AG04450 (cell line): ENCODE measurements around the gene ATP8A2. TPM values are rescaled to one million over a fixed set of nuclear protein-coding genes. Genes with fewer than 3 reads are reported as not detected.

Source experiments
- CTCF ChIA-PET: fragments of 300-600, 350-600 bp; formaldehyde crosslinking; extraction: SDS; loops from one replicate; lab custom pipeline; 2022; ENCODE audit warnings: antibody characterized with exemption, inconsistent platforms; lab: Charles Lee
- POLR2A ChIA-PET: fragments of 350-600 bp; formaldehyde crosslinking; extraction: SDS; loops from one replicate; lab custom pipeline; 2021; ENCODE audit warnings: antibody characterized with exemption, inconsistent platforms; lab: Yijun Ruan, JAX
- DNase-seq: peaks from one replicate; pipeline ENCODE4 v3.0.0-alpha.2; 2011; ENCODE audit warnings: low read depth, low spot score
- H3K27ac ChIP-seq: one replicate; pipeline ENCODE4 v1.5.1; 2012; ENCODE audit warnings: low read depth, low read length, control low read depth
- H3K27me3 ChIP-seq: one replicate; pipeline ENCODE4 v1.6.0; 2012; ENCODE audit warnings: low read length; ENCODE audit not compliant: control insufficient read depth, insufficient read depth
- H3K4me3 ChIP-seq: 2 replicates; pipeline ENCODE4 v1.5.1; 2011; ENCODE audit warnings: mild to moderate bottlenecking, low read depth, low read length, control low read depth
- H3K9me3 ChIP-seq: 2 replicates; pipeline ENCODE4 v1.5.1; 2012; ENCODE audit warnings: low read length; ENCODE audit not compliant: control insufficient read depth, insufficient read depth
- CTCF ChIP-seq: IDR thresholded peaks from 2 replicates; pipeline ENCODE4 v1.5.1; 2011; ENCODE audit warnings: low read depth, low read length, control low read depth, inconsistent platforms
- polyA plus RNA-seq: library from polyadenylated mRNA; depleted of rRNA; stranded (reverse); fragments of >200 nt; gene quantifications from 2 replicates; pipeline ENCODE4 v1.2.3, GENCODE V29; 2011

Gene ATP8A2
- polyA plus RNA-seq, 1 experiment: 0.19 TPM

- Histone ChIP-seq H3K27ac (no peak overlapping the region), H3K9me3 (no peaks in the 10 kb centered on the region), H3K27me3 (no peaks in the 10 kb centered on the region), H3K4me3 (no peak overlapping the region)
- TF ChIP-seq CTCF: no peak
- ChIA-PET POLR2A (no interaction called here), CTCF (no interaction called here)
- DNase-seq: no peak
These were observed 498.2 kb downstream of the ATP8A2 start for GRCh38 chr13:25869941-25870340.

- CTCF ChIA-PET: no interaction called here
- Histone ChIP-seq H3K9me3 (no peaks in the 10 kb centered on the region), H3K27ac (no peak overlapping the region), H3K27me3 (no peaks in the 10 kb centered on the region), H3K4me3 (no peak overlapping the region)
- DNase-seq: no peak
- TF ChIP-seq CTCF: no peak
- POLR2A ChIA-PET: no interaction called here
These were observed 499.8 kb downstream of the ATP8A2 start for GRCh38 chr13:25871389-25872125.

GRCh38 chr13:25872481-25873241 is 500.9 kb downstream of the ATP8A2 start:
- ChIA-PET CTCF (no interaction called here), POLR2A (no interaction called here)
- Histone ChIP-seq H3K27ac (no peak overlapping the region), H3K9me3 (no peaks in the 10 kb centered on the region), H3K4me3 (no peak overlapping the region), H3K27me3 (no peaks in the 10 kb centered on the region)
- TF ChIP-seq CTCF: no peak
- DNase-seq: no peak

GRCh38 chr13:25873242-25873612 is 501.5 kb downstream of the ATP8A2 start:
- CTCF ChIA-PET: no interaction called here
- no peak for DNase-seq
- no peak overlapping the region for H3K4me3 ChIP-seq
- H3K9me3 ChIP-seq: no peaks in the 10 kb centered on the region
- no peak overlapping the region for H3K27ac ChIP-seq
- no peak for TF ChIP-seq CTCF
- H3K27me3 ChIP-seq: no peaks in the 10 kb centered on the region
- POLR2A ChIA-PET: no interaction called here

GRCh38 chr13:25874064-25874737 is 502.4 kb downstream of the ATP8A2 start:
- Histone ChIP-seq H3K27me3 (no peaks in the 10 kb centered on the region), H3K27ac (no peak overlapping the region), H3K4me3 (no peak overlapping the region), H3K9me3 (no peaks in the 10 kb centered on the region)
- TF ChIP-seq CTCF: no peak
- DNase-seq: no peak
- ChIA-PET POLR2A (no interaction called here), CTCF (no interaction called here)
